ACHN (cell line): Measurements from ENCODE around the gene RUNX3.

Experiments used
- DNase-seq: peaks from one replicate; pipeline ENCODE4 v3.0.0-alpha.2; 2015
- in situ Hi-C: cut with HindIII; loops from 2 replicates; pipeline ENCODE4 v1.10.0; 2017; ENCODE audit warnings: low sequenced_read_pairs, low pct_ligation_motif_present, low pct_unique_long_range_greater_than_20kb

Gene RUNX3

DNA sequence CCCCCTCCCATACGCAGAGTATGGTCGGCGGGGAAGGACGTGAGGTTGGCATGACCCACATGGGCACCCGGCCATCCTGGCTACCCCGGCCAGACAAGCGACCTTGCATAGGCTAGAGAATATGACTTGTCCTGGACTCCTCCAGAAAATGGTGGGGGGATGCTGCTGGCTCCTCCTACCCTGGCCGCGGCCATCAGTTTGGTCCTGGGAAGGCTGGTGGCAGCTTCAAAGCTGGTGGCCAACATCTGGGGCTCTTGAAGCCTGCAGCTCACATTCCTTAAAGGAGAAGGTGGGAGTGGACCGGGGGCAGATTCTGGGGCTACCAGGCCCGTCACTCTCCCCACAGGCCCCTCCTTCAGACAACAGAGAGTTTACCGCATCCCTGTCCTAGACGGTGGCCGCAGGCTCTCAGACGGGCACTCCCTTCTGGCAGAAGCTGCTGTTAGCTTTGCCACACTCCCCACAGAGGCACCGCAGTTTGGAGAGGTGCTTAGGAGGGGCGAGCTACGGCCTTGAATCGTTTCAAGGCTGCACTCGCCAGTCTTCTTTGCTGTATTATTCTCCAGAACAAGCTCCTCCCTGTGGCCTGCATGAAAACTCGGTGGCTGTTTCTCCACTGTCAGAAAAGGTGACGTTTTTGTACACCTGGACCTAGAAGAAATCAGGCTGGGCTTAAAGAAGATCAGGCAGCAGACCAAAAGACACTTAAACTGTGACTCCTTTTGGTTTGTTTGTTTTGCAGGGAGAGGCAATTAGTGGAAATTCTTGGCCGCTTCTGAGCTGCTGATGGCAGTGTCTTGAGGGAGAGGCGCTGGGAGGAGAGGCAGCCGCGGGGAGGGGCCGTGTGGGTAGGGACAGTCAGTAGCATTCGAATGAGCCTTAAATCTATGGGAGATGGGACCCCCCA lies 68.0 kb downstream of the RUNX3 start:
- DNase-seq, result no peak
- in situ Hi-C loops, result no loop called here

DNA sequence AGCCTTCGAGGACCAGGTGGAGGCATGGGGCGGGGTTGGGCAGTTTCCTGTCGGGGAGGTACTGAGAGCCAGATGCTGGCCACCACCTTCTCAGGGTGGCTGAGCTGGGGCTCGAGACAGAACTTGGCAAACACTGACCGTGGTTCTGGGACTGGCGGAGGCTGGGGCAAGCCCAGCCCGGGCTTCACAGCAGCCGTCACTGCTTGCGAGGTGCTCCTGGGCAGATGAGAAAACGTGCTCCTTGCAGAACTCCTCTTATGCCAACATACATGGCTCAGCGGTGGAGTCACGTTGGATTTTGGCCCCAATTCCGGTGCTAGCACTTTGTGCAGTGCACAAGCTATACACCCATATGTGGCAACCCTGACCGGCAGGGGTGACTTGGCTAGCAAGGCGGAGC lies 69.2 kb downstream of the RUNX3 start:
- no peak for DNase-seq
- in situ Hi-C loops, result no loop called here

DNA sequence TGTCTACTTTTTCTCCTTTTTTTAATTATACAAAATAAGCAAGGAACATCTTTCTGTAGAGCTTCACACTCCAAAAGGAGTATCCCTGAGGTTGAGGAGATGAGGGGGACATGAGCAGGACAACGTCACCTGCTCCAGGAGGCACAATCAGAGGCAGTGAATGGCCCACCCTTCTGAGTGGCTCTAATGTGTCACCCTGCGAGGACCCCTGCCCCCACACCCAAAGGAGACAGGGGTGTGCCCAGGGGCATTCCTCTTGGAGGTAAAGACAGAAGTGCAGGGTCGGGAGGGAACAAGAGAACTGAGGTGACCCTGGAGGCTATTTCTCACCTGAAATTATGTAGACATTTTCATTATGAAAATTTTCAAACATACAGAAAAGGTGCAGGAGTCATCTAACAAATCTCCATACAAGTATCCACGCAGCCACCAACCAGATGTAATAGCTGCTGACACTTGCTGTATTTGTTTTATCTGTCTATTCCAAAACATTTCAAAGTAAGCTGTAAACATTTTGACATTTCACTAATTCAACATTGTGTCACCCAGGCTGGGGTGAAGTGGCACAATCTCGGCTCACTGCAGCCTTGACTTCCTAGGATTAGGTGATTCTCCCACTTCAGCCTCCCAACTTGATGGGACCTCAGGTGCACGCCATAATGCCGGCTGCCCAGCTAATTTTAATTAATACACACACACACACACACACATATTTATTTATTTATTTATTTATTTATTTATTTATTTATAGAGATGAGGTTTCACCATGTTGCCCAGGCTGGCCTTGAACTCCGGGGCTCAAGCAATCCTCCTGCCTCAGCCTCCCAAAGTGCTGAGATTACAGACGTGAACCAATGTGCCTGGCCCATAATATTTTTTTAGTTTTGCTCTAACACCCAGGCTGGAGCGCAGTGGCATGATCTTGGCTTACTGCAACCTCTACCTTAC lies 70.7 kb downstream of the RUNX3 start:
- in situ Hi-C loops, result no loop called here
- no peak for DNase-seq

DNA sequence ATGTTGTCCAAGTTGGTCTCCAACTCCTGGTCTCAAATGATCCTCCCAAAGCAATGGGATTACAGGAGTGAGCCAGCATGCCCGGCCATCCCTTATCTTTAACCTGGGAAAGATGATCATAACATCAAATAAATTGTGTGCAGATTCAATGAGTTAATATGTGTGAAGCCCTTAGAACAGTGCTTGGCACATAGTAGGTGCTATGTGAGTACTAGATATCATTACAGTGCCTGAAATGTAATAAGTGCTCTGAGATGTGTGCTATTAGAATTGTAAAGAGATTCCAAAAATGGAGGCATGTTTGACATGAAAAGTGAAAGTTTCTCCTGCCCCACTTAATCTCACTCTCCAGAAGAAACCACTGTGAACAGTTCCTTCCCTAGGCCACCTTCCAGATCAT lies 71.8 kb downstream of the RUNX3 start:
- in situ Hi-C loops, result no loop called here
- no peak for DNase-seq

DNA sequence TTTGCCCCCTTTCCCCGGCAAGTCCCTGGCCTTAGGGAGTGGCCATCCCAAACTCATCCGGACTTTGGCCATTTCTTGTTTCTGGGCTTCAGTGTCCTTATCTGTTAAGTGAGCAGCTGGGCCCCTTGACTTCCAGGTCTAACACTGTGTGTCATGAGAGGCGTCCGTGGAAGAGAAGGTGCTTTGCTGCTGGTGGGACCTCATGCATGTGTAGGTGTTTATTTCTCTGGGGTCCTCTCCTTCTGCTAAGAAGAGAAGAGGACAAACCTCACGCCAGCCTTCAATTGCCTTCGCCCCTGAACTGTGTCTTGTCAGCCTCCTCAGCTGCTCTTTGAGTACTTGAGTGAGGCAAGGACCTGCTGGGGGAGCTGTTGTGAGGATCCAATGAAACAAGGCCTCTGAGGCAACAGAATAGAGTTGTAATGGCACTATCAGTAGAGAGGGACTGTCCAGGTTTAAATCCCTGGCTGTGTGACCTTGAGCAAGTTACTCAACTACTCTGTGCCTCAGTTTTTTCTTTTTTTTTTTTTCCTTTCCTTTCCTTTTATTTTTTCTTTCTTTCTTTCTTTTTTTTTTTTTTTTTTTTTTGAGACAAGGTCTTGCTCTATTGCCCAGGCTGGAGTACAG lies 72.5 kb downstream of the RUNX3 start:
- in situ Hi-C loops, result no loop called here
- DNase-seq, result no peak

DNA sequence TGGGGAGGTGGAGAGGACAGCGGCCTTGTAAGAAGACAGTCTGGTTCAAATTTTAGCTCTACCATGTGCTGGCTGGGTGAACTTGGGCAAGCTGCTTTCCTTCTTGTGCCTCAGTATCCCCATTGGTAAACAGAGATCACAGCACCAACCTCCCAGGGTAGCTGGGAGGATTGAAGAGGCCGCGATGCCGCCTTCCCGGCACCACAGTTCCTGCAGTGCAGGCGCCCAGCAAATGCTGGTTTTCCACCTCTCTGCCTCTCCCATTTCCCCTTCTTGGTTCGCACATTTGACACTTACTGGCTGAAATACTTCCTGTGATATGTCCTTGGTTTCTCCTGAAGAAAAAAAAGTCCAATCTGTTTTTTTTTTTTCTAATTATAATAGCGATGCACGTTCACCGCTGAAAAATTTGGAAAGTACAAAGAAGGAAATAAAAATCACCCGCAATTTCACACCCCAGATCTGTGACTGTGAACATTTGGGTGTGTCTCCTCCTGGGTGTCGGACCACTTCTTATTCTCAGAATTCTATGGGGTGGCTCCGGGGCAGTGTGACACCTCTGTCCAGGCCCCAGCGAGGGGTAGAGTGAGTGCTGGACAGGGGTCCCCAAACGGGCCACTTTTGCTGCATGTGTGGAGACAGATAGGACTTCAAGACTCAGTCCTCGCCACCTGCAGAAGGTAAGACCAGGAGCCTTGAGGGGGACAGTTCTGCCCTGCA lies 73.1 kb downstream of the RUNX3 start:
- in situ Hi-C loops, result no loop called here
- DNase-seq, result no peak

DNA sequence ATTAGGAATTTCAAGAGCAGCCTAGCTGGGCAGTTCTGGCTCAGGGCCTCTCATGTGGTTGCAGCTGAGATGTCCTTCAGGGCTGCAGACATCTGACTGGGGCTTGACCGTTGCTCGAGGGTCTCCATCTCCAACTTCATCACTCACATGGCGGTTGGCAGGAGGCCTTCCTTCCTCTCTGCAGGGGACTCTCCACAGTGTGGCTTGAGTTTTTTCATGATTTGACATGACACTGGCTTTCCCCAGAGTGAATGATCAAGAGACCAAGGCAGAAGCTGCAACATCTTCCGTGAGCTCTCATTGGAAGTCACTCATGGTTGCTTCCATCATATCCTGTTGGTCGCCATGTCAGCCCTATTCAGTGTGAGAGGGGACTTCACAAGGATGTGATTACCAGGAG lies 74.6 kb downstream of the RUNX3 start:
- in situ Hi-C loops, result no loop called here

DNA sequence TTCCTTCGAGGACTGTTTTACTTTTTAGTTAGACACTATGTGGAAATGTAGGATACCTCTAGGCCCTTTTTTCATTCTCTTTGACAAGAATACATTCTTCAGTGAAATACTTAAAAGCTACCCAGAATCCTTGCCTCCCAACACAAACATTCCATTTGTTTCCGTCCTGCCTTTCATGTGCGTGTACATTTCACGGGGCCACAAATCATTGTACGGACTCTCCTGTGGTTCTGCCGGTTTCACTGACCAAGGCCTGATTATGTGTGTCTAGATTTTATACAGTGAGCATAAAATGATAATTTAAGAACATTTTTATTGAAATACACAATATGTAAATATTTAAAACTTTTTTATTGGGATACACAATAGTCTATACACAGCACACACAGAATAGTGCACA lies 76.4 kb downstream of the RUNX3 start:
- DNase-seq, result no peak
- in situ Hi-C loops, result no loop called here

More for the DNA sequence above, 74.6 kb downstream of the RUNX3 start:
- no peak for DNase-seq

DNA sequence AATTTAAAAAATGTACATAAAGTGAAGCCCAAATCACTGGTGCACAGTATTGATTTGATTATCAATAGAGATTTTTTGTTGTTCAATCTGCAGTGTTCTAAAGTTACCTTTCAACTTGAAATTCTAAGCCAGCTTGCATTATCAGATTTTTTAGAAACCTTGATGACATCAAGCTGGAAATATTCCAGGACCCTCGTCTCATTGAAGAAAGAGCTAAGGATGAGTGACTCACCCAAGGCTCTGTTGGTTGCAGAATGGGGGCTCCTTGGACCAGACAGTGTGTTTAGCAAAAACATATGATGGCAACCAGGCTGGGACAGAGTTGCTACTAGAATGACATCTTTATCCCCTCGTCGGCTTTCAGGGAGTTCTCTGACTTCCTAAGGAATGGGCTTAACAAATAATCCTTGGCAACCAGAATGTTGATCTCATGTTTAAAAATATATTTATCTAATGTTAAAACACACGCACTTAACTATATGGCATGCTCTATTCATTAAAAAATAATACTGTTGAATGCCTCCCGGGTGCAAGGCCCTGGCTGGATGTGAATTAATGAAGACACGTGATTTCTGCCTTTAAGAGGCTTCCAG lies 79.7 kb downstream of the RUNX3 start:
- in situ Hi-C loops, result no loop called here
- DNase-seq, result no peak

DNA sequence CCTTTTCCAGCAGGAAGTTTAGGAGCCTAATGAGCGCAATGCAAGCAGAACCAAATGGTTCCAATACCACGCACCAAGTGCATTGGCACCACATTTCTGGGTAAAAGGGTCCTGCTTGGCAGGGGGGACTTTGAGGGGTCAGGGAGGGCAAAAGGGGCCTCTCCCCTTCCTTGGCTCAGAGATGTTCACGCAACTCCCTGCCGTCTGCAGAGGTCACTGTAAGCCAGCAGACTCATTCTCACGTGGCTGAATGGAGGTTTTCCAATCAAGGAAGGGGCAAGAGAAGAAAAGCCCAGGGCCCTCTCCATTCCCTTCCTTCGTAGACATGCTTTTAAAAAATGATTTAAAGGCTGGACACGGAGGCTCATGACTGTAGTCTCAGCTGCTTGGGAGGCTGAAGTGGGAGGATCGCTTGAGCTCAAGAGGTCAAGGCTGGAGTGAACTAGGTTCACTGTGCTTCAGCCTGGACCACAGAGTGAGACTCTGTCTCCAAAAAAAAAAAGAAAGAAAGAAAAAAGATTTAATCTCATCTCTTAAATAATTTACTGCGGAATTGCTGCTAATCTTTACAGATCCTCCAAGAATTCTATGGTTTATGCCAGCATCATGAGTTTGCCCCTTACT lies 80.3 kb downstream of the RUNX3 start:
- DNase-seq, result peak; percentile 18
- in situ Hi-C loops, result no loop called here
